ENCODE measurements around the gene ZNF524. TPM values are rescaled to one million over a fixed set of nuclear protein-coding genes. Genes with fewer than 3 reads are reported as not detected.

The ZNF524 gene
- total and polyA plus RNA-seq, 9 of the 15 experiments (the other 6 are each of a cell fraction or from before 2014, with no cell fraction given): 0.08 to 15.6 (median 2.9) TPM

GRCh38 chr19:55586976-55587668 is 13.0 kb upstream of the ZNF524 start (continued):
- TF ChIP-seq ZBTB49 (CRISPR knock-in tag; IDR thresholded peaks at IDR 0.05; ENCODE audit: borderline replicate concordance): no peak
- peak; percentile 25; the same call in 1 of the 2 replicates for TF ChIP-seq CXXC5 (CRISPR knock-in tag; IDR thresholded peaks at IDR 0.05)
- peak; percentile 43 for TF ChIP-seq HNRNPLL (IDR thresholded peaks at IDR 0.05; ENCODE audit: low read depth, low read length, poor library complexity, severe bottlenecking)
- TF ChIP-seq CSDE1 (IDR thresholded peaks at IDR 0.05): peak in 1 of 2 experiments; percentile 82; a peak in 2 of 4 replicates
- no peak for TF ChIP-seq POLR2B (IDR thresholded peaks at IDR 0.05; ENCODE audit: low read depth, partially characterized antibody)
- peak; percentile 96 for TF ChIP-seq NFIC (IDR thresholded peaks at IDR 0.05)
- TF ChIP-seq, protein P1, sequence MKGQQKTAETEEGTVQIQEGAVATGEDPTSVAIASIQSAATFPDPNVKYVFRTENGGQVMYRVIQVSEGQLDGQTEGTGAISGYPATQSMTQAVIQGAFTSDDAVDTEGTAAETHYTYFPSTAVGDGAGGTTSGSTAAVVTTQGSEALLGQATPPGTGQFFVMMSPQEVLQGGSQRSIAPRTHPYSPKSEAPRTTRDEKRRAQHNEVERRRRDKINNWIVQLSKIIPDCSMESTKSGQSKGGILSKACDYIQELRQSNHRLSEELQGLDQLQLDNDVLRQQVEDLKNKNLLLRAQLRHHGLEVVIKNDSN (CRISPR knock-in tag; IDR thresholded peaks at IDR 0.05): no peak
- peak; percentile 54 for TF ChIP-seq MEIS2 (IDR thresholded peaks at IDR 0.05; ENCODE audit: partially characterized antibody)
- TF ChIP-seq ZNF197 (CRISPR knock-in tag; IDR thresholded peaks at IDR 0.05; ENCODE audit: low read depth): no peak
- TF ChIP-seq U2AF2 (optimal IDR thresholded peaks at IDR 0.05; ENCODE audit: low read depth, low read length): no peak
- no peak for TF ChIP-seq BCL6 (CRISPR knock-in tag; IDR thresholded peaks at IDR 0.05)
- TF ChIP-seq COPS2 (conservative IDR thresholded peaks at IDR 0.05): no peak
- TF ChIP-seq ZNF384 (IDR thresholded peaks at IDR 0.05; ENCODE audit: low read depth, low read length): peak; percentile 69
- peak; percentile 95 for TF ChIP-seq ZNF740 (CRISPR knock-in tag; IDR thresholded peaks at IDR 0.05)
- peak in 1 of 2 experiments; percentile 63; a peak in 1 of 4 replicates for TF ChIP-seq ZNF740 (tag; IDR thresholded peaks at IDR 0.05)
- no peak for TF ChIP-seq SMAD2 (IDR thresholded peaks at IDR 0.05; ENCODE audit: low read depth, low read length)
- no peak for TF ChIP-seq ZNF184 (CRISPR knock-in tag; IDR thresholded peaks at IDR 0.05)
- TF ChIP-seq, protein P2, sequence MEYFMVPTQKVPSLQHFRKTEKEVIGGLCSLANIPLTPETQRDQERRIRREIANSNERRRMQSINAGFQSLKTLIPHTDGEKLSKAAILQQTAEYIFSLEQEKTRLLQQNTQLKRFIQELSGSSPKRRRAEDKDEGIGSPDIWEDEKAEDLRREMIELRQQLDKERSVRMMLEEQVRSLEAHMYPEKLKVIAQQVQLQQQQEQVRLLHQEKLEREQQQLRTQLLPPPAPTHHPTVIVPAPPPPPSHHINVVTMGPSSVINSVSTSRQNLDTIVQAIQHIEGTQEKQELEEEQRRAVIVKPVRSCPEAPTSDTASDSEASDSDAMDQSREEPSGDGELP (CRISPR knock-in tag; IDR thresholded peaks at IDR 0.05; ENCODE audit: borderline replicate concordance): peak; percentile 56; the same call in 1 of the 2 replicates
- TF ChIP-seq MXD1 (CRISPR knock-in tag; IDR thresholded peaks at IDR 0.05; ENCODE audit: borderline replicate concordance, poor library complexity, severe bottlenecking): no peak
- TF ChIP-seq KLF1 (tag; IDR thresholded peaks at IDR 0.05): no peak
- no peak for TF ChIP-seq CREB1 (IDR thresholded peaks at IDR 0.05)
- TF ChIP-seq CREB1 (CRISPR knock-in tag; IDR thresholded peaks at IDR 0.05): peak; percentile 55; the same call in 1 of the 2 replicates
